Measurements from ENCODE around the gene IL10.

The IL10 gene

DNA sequence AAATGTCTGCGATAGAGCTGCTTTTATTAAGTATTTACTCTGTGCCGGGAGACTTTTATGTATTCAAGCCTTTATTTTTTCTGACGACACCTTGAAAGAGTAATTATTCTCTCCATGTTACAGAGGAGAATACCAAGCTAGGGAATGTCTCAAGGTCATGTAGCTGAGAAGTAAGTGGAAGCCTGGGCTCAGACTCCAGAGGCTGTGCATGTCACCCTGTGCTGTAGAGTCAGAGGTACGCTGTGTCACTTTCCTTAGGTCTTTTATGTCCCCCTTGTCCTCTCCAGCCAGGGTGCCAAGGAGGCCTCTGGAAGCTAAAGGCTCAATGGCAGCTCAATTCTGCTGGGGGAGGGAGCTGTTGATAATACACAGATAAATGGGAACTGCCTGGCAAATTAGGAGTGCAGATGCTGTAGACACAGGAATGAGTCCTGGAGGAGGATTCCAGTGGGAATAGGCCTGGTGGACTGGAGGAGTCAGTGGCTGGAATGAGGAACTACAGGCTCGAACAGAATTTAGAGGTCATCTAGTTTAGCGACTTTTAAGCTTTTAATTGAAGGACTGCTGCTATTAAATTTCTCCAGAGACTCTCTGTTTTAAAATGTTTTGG, 11.0 kb downstream of the IL10 start:
- DNase-seq = no peak

DNA sequence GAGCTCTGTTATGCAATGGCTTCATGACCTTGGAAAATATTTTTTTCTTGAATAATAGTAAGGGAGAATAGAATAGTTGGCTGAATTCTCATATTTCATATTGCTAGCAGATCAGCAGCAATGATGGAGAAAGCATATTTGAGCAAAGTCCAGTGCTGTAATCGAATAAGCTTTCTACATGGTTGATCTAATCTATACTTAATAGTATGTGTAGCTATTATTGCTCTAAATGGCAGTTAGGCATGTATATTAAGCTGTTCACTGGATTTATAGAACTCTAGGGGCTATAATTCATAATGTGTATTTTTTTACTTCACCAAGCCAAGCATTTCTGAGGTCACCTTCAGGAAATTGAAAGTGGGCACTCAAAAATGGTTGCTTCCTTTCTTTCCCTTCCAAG, 11.7 kb downstream of the IL10 start:
- DNase-seq = no peak

DNA sequence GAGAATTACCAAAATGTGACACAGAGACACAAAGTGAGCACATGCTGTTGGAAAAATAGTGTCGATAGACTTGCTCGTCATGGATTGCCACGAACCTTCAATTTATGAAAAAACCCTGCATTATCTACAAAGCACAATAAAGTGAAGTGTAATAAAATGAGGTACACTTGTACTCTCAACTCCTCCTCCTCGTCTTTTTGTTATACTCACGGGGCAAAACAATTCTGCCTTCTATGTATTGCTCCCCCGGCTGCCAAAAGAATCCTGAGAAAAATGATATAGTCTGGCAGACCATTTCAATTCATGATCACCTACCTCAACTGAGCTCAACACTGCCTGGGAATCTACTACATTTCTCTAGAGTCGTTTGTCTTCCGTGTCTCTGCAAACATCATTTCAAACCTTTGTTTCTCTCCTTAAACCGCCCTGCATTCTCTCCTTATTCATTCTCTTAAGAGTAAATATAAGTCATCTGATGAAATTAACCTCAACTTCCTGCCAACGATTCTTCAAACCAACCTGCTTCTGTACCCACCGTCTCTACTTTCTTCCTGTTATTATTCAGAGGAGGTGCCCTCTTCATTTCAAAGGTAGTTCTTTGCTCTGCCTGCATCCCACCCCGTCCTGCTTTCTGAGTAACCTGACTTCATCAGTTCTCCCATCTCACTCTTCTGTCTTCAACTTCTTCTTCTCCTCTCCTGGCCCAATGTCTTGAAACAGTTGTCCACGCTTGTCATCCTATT, 14.6 kb downstream of the IL10 start:
- DNase-seq = no peak

DNA sequence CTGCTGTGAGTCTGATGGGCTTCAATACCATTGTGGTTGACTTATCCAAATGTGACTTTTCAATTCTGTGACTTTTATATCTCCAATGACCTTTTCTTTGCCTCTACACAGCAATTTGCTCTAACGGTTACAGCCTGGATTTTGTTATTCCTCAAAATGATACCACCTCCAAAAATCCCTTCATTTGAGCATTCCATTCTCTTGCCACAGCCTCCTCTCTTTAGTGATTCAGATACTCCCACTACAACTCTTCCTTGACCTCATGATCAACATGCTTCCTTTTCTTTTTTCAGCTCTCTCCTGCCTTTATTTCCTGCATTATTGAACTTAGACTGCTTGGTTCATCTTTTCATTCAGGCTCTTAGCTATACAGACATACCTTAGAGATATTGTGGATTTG, 18.3 kb downstream of the IL10 start:
- DNase-seq = no peak

DNA sequence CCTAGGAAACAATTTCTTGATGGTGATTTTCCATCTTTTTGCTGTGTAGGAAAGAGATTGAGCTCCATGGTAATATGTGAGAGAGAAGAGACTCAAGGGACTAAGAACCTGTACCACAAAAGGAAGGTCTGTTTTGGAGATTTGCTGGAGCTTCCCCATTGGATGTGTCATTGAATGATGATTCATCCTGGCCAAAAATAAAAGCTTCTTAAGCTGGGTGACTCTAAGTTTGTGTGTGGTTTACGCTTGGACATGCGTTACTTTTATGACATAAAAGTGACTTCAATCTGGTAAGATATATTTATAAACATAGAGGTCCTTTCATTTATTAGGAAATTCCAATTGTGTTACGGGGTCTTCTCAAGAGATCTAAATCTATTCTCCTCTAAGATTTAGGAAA, 19.2 kb downstream of the IL10 start:
- DNase-seq = no peak

DNA sequence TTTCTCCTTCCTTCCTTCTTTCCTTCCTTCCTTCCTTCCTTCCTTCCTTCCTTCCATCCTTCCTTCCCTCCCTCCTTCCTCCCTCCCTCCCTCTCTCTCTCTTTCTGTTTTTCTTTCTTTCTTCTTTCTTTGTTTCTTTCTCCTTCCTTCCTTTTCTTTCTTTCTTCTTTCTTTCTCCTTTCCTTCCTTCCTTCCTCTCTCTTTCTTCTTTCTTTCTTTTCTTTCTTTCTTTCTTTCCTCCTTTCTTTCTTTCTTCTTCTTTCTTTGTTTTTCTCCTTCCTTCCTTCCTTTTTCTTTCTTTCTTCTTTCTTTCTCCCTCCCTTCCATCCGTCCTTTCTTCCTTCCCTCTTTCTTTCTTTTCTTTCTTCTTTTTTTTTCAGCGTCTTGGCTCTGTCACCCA, 19.8 kb downstream of the IL10 start:
- no peak for DNase-seq

DNA sequence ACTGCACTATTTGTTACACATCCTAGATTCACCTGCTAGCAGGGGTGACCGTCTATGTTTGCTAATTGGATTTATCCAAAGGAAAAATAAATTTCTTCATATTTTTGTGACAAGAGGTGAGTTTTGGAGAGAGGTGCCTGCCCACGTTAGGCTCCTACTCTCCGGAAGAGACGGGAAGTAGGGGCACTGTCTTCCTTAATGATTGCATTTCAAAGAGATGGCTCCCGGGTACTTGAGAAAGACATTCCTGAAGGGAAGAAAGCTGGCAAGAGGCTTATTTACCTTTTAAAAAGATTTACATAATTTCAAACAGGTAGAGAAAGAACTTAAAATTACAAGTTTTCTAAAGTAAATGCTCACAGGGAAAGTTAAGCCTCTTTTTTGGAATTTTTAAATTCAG, 20.4 kb downstream of the IL10 start:
- DNase-seq = no peak

DNA sequence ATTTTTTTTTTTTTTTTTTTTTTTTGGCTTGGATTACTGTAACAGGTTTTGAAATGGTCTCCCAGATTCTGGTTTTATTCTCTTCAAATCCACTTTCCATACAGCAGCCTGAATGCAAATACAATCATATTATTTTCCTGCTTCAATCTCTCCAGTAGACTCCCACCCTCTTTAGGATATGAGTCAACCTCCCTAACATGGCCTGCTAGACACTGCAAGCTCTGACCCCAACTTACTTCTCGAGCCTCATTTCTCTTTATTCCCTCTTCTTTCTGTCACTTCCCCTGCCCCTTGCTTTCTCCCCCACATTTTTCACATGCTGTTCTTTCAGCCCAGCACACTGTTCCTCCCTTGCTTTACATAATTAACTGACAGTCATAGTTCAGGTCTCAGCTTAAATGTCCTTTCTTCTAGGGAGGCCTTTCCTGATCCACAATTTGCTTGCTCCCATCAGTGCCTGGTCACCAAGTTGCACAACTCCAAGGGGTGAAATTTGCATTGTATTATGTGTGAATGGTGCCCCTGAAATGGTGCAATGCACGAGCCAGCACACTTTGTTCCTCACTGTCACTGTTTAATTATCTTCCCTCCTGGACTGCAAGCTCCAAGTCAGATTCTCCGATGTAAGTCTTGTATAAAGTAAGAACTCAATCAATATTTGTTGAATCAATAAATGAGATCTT, 23.8 kb downstream of the IL10 start:
- no peak for DNase-seq

DNA sequence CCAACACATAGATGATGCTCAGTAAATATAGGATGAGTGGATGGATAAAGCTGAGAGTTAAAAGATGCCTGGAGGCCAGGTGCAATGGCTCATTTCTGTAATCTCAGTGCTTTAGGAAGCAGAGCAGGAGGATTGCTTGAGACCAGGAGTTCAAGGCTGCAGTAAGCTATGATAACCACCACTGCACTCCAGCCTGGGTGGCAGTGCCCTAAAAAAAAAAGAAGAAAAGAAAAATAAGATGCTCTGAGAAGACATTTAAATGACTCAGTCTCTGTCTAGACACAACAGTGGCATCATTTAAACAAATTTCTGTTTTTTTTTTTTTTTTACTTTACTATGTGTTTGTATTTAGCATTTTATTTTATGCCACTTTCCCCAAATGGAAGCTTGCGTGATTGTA, 27.0 kb downstream of the IL10 start:
- no peak for DNase-seq

DNA sequence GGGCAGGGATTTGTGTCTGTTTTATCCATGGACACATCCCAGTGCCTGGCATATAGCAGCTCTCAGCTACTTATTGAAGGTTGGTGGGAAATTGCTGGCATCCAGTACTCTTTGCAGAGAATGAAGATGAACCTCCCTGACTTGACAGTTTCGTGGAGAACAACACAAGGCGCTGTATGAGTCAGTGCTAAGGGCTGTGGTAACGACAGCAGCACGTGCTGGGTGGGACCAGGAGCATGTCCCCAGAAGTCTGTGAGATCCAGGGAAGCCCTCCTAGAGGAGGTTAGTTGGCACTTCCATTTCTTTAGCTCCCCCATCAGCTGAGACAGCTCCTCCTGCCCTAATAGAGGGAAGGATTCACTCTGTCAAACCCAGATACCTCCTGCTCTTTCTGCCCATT, 27.6 kb downstream of the IL10 start:
- DNase-seq = no peak

DNA sequence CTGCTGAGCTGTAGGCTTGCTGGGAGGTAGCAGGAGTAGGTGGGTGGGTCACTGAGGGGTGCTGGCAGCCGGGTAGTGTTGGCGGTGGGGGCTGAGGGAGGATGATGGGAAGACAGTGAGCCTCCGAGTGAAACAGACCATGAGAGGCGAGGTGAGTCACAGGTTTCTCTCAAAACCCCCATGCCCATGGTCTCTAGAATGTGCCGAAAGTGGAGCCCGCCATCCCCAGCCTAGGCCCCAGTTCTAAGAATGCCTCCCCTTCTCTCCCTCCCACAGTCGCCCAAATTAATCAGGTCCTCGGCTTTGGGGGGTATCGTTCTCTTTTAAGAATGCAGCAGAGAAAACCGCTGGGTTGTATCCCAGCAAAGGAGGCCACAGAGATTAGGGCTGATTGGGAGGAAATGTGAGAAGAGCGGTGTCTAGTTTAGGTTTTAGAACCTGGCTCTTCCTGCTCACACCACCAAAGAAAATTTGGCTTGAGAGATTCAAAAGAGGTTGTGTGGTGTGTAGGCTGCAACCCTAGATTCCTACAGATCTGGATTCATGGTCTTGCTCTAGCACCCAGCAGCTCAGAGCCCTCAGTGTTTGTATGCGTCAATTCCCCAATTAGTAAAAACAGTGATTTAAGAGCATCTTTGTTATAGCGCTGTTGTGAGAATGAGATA, 29.4 kb downstream of the IL10 start:
- no peak for DNase-seq

DNA sequence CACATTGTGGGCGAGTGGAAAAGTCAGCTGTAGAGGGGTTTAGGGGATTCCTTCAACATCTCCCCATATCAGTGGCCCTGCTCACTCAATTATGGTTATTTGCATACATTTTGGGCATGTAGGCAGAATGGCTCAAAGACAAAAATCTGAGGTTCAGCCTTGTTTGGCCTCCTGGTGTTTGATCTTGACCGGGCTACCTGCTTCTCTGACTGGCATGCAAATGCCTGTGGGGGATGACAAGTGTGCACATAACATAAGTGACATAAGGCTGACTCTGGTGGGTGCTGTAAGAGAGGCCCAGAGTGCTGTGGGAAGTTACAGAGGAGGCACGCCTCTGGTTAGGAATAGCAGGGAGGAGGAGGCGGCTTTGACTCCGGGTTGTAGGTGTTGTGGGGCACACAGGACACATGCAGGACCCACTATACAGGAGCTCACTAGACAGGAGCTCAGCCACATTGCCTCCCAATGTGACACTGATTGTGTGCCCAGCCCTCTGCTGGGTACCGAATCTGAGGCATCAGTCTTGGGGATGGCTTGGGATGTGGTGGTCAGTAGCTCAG, 31.1 kb downstream of the IL10 start:
- no peak for DNase-seq

DNA sequence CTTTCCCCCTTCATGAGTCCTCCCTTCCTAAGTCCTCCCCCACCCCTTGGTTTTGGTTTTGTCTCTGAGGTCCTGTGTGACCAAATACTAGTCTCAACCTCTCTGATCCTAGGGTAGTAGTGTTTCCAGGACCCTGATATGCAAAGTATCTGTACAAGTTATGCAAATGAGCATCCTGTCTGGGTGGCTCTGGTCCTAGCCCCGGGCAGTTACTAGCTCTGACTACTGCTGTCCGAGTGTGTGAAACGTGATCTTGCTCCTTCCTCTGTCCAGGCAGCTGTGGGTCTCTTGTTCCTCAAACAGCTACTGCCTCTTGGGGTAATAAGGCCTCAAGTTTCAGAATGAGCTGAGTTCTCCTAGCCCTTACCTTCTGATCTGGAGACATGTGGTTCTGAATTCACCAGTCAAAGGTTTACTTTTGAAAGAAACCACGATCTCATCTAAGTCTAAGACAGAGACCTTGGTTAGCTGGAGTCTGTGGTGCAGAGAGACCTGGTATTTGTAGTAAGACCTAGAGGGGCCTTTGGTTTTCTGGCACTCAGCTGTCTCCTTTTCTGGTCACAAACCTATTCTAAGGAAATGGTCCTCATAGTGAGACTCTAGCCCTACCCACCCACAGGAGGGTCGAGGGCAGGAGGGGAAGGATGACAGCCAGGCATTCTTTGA, 32.8 kb downstream of the IL10 start:
- DNase-seq = no peak

DNA sequence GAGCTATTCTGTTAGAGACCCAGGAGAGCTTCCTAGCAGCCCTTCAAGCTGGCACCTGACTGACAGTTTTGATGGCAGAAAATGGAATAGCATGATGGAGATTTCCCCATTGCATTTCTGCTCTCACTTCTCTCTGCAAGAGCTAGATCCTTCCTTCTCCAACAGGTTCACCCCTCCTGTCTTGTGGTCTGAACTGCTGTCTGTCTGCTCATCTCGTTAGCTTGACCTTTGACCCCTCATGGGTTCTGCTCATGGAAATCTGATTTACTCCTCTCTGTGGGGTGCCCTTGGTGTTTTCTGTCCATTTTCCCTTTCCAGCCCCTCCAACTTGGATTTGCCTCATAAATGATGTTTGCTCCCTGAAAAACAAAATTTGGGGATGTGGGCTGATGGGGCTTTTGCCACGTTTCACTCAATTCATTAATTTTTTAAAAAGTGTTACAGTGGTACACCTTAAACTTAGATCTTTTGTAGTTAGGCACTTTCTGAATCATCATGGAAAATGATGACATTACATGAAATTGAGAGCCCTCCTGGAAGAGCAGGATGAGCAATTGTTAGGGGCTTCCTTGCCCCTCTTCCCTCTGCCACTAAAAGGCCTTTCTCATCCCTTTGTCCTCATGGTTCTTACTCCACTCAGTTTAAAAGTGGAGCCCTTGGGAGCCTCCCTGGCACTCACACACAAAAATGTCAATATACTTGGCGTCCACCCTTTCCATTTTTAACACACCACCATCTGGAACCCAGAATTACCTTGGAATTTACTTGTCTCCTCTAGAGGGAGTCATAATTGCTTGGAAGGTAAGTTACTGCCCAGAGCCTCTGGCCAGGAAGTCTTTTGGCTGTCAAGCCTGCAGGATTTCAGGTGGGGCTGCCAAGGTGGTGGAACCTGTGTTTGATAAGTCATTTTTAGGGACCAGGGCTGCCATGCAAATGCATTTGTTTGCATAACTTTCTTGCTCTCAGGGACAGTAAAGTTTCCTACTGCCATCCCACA, 33.6 kb downstream of the IL10 start:
- peak; percentile 8 for DNase-seq

DNA sequence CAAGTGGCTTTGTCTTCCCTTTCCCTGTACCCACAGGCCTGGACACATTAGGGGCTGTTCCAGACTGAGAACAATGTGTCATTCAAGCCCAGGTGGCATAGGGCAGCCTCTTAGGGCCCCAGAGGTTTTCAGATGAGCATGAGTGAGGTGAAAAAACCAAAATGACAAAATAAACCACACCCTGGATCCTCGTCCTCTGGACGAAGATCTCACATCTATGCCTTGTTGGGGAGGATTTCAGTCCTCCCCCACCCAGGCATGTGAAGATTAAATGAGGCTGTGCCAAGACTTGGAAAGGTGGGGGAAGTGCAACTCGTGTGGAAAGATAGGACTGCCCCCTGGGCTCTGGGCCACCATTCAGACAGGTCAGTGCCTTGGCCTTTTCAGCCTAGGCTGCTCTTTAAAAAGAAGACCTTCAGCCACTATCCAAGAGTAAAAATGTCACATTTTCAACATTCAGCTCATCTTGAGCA, 34.5 kb downstream of the IL10 start:
- DNase-seq = no peak

DNA sequence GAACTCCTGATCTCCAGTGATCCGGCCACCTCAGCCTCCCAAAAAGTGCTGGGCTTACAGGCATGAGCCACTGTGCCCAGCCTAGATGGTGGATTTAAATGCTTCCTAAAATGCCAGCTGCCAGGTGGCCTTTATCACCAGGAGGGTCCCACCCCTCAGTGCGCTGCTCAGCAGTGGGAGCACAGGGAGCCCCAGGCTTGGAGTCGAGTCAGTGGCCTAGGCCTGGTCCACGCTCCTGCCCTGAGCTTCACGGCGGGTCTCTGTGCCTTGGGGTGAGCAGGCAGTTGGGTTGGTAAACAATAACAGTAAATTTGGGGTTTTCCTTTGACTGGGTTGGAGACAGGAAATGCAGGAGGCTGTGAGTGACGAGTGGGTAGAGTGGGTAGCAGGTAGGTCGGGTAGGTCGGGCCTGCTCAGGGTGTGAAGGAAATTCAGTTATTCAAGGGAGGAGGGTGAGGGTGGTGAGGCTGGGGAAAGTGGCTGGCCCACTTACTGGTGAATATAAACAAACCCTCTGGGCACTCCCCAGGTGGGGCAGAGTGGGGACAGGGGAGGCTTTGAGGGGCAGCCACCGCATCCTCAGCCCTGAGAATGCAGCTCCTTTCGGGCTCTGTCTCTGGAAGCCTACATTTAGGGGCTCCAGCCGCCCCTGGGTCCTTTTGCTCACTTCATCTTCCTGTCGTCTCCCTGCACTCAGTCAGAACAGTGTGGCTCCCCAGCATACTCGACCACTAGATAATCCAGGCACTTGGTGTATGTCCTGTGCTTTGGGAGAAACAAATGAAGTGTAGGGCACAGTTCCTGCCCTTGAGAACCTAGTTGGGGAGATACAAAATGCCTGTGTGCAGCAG, 35.2 kb downstream of the IL10 start:
- DNase-seq = no peak

DNA sequence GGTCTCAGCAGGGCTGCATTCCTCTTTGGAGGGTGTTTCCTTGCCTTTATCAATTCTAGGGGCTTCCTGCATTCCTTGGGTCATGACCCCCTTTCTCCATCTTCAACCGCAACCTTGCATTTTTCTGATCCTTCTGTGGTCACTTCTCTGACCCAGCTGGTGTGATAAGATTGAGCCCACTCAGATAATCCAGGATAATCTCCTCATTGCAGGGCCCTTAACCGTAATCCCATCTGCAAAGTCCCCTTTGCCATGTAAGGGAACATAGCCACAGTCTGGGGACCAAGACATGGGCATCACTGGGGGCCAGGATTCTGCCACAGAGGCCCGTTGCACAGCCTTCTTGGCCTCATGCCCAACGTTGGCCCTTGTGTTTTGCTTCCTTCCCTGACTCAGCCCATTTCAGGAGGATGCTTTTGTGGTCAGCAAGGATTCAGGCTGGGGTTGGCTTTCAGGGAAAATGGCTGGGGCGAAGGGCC, 36.7 kb downstream of the IL10 start:
- no peak for DNase-seq

DNA sequence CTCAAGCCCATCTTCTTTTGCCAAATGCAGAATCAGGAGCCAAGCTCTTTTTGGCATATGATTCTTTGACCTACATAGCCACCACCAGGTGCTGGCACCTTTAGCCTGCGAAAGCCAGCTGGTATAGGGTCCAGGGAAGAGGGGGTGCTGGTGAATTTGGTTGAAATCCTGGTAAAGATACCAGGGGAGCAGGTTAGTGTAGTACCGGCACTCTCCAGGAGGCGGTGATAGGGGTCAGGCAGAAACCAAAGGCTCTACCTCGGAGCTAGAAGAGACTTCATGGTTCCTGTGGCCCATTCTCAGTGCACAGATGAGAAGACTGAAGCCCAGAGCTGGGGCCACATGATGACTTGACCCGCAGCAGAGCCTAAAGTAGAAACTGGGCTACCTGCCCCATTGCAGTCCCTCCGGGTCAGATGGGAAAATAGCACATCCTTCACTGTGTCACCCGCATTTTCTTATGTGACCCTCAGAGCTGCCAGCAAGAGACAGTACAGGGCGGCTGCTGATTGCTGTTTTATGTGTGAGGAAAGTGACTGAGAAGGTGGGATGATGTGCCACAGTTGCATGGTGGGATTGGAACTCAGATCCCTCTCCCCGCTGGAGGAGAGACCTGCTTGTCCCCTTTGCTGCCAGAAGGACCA, 37.7 kb downstream of the IL10 start:
- DNase-seq = no peak

DNA sequence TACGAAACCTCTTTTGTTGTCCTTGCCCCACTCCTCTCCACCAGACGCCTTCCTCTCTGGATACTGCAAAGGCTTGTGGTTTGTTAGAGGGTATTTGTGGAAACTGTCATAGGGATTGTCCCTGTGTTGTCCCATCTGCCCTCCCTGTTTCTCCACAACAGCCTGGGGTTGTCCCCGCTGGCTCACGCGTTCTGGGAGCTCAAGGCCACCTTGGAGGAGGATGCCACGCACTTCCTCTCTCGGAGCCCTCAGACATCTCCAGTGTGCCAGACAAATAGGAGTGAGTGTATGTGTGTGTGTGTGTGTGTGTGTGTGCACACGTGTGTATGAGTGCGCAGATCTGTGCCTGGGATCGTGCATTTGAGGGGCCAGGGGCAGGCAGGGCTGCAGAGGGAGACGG, 39.3 kb downstream of the IL10 start:
- DNase-seq = no peak

DNA sequence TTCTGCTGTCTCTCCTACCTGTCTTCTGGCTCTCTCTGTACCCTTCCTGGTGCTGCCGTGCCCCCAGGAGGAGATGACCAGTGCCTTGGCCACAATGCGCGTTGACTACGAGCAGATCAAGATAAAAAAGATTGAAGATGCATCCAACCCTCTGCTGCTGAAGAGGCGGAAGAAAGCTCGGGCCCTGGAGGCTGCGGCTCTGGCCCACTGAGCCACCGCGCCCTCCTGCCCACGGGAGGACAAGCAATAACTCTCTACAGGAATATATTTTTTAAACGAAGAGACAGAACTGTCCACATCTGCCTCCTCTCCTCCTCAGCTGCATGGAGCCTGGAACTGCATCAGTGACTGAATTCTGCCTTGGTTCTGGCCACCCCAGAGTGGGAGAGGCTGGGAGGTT, 39.8 kb downstream of the IL10 start:
- DNase-seq = no peak

Data from NCI-H1105 treated with DMSO at 0.1 percent for 48 hours (cell line).